Umbilical cord (tissue), 2 donors: ENCODE results near the gene RYR2. TPM values are rescaled to one million over a fixed set of nuclear protein-coding genes. Genes with fewer than 3 reads are reported as not detected.
A peak's percentile ranks its signal among the peaks of the same experiment; 100 is the strongest.

Experiments
- DNase-seq: peaks from one replicate; pipeline ENCODE4 v3.0.0-alpha.2; 2015; ENCODE audit warnings: low spot score
- total RNA-seq: library from RNA; depleted of rRNA; stranded (reverse); fragments of >200 nt; gene quantifications from one replicate; pipeline ENCODE4 v1.2.3, GENCODE V29; 2014; ENCODE audit warnings: low replicate concordance; ENCODE audit not compliant: insufficient read depth

RYR2 gene
- total RNA-seq, 1 donor from 2014 or later: 24.8 TPM

DNA sequence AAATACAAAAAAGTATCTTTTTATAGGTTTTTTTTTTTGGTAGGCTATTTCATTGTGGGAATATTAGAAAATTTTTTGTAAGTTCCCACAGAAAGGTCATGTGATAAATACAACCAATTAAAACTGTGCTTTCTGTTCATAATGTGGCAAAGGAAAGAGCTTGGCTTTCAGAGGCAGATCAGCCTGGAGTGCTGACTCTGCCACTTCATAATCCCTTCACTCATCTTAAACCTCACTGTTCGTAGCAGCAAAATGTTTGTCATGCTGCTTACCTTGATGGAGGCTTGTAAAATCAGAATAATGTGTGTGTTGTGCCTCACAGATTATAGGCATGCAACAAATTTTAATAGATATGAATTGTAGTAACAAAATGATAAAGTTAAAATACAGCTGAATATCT lies 671.9 kb downstream of the RYR2 start:
- peak; percentile 17 for DNase-seq

DNA sequence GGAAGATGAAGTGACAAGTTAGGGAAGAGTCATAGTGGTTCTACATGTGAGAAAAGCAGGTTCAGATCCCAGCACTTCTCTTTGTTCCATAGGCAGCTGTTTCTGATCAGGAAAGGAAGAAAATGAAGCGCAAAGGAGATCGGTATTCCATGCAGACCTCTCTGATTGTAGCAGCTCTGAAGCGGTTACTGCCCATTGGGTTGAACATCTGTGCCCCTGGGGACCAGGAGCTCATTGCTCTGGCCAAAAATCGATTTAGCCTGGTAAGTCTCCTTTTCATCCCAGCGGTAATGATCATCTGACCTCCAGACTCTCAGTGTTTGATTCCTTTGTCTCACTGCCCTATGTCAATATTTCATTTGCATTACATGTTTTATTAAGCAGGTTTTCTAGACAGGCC lies 675.1 kb downstream of the RYR2 start:
- no peak for DNase-seq

DNA sequence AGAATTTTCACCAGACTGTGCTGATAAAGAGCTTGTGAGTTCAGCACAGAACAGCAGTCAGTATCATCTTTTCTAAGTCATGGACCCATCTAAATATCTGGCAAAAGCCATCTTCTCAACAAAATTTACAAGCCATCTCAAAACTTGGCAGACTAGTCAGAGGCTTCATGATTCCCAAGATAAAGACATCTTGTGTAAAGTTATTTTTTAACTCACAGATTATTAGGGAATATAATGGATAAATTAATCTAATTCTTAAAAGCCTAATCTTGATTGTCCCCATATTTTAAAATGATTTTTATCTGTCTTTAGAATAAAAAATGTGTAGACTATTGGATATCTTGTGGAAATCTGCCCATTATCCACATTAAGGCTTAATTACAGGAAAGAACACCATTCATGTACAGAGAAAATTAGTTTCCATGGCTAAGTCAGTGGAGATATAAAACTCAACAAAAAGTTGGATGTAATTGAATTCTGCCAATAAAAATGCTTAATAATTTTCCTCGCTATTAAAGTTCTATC lies 688.9 kb downstream of the RYR2 start:
- DNase-seq: no peak

GRCh38 chr1:237732657-237733056 lies 690.7 kb downstream of the RYR2 start:
- no peak for DNase-seq

DNA sequence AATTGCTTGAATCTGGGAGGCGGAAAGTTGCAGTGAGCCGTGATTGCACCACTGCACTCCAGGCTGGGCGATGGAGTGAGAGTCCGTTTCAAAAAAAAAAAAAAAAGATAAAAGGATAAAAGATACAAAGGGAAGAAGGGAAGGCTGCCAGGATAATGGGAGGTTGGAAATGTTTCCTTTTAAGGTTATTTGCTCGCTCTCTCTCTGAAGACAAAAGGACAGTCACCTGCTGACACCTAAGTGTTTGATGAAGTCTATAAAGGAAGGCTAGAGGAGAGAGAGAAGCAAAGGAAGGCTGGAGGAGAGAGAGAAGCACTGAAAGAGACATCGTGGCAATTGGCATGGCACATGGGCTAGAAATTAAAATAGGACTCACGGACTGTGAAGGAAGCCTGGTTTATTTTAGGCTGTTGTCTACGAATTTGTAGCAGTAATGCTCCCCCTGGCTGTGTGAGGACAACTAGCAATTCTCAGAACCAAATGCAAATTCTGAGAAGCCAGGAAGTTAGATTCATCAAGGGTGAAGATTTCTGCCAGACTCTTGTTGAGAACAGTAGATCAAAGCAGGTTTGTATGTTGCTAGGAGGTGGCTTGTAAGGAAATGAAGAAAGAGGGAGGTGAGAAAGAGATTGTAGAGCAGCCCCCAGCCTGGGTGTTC lies 694.5 kb downstream of the RYR2 start:
- DNase-seq: peak; percentile 9

- DNase-seq: no peak
Measured at GRCh38 chr1:237737448-237737847, 695.5 kb downstream of the RYR2 start.

DNA sequence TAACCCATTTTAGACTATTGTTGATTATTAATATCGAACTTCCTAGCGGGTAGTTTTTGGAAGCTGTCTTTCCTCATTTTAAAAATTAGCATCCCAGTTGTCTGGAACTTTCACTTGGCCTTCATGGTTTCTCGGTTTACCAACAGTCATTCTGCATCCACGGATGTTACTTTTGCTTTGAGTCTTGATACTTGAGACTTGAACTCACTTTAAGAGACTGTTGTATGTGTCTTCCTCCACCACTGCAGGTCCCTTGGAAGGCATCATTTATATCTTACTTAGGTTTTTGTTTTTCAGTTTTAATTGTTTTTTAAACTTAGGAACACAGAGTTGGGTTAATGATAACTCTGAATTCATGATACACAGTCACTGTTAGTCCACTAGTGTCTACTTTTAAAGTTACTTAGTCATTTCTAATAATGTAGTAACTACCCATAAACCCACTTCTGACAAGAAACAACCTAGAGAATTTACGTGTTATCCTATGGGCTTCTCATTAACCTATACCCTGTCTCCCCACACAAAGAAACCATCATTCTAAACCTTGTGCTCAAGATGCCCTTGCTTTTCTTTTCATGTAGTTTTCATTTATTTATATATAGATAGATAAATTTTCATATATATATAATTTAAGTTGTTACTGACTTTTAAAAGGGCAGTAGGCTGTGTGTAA lies 696.1 kb downstream of the RYR2 start:
- no peak for DNase-seq

- DNase-seq: no peak
Measured at GRCh38 chr1:237740846-237741245, 698.9 kb downstream of the RYR2 start.

- no peak for DNase-seq
Measured at GRCh38 chr1:237745545-237745944, 703.6 kb downstream of the RYR2 start.

GRCh38 chr1:237748171-237748960 lies 706.4 kb downstream of the RYR2 start:
- DNase-seq: no peak

DNA sequence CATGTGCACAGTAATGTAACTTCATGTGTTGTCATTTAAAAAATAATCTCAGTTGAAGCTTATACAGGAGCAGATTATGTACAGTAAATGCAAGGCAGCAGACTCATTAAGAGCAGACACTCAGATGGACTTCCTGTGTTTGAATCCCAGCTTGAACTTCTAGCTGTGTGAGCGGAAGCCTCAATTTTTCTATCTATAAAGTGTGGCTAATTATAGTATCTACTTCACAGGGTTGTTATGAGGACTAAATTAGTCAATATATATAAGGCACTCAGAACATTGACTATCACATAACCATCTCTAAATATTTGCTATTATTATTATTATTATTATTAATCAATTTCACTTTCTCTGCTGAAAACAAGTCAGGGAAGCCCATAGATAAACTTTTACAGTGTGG lies 707.1 kb downstream of the RYR2 start:
- DNase-seq: no peak

GRCh38 chr1:237751090-237751489 lies 709.1 kb downstream of the RYR2 start:
- DNase-seq: no peak

- DNase-seq: no peak
Measured at GRCh38 chr1:237754627-237755026, 712.6 kb downstream of the RYR2 start.

DNA sequence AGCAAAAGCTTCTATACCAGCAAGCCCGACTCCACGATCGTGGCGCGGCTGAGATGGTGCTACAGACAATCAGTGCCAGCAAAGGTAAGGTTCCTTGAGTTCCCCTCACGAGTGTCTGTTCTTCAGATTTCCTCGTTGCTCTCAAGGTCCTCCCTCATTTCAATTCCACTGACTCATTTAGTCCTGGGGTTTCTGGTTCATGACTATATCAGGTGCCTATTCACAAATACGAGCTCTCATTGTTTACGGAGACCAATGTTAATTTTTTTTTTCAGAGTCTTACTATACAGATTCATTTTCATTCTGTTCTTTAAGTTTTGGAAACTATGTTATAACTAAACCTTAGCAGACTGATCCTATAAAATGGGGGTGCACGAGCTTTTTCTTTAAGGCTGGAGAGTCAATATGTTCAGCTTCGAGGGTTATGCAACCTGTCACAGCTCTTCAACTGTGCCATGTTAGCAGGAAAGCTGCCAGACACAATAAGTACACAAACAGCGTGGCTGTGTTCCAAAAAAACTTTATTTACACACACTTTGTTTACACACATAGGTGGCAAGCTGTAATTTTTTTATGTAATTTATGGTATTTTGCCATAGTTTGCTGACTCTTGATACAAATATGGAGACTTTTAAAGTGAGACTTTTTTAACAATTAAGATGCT lies 714.5 kb downstream of the RYR2 start:
- no peak for DNase-seq

DNA sequence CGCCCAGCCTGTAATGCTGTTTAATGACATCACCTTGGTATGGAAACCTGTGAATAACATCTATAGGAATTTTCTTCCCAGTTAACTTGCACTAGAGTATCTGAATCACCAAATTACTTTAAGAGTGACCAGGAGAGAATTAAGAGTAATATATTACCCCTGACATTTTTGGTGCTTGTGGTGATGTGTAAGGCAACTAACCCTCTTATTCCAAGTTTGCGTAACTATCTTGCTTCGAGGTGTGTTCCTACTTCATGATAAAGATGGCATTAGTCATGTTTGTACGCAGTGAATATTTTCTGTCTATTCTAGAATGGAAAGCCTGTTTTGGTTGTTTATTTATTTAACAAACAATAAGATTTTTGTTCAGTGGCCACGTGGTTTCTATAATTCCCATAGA lies 717.4 kb downstream of the RYR2 start:
- no peak for DNase-seq

DNA sequence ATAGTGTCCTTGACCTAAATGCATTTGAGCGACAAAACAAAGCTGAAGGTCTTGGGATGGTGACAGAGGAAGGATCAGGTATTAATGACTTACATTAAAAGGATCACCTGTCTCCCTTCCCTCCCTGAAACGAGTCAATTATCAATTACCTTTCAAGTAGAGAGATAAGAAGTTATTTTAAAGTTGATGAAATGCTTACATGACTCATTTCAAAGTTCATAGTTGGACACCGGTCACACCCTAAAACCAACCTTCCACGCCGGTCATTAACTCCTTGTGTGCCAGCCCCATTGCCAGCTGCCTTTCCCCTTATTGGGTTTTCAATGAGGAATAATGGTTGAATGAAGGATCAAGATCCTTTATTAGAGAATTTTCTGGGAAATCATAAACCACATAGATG lies 719.0 kb downstream of the RYR2 start:
- no peak for DNase-seq

- no peak for DNase-seq
Measured at GRCh38 chr1:237763137-237763536, 721.2 kb downstream of the RYR2 start.

DNA sequence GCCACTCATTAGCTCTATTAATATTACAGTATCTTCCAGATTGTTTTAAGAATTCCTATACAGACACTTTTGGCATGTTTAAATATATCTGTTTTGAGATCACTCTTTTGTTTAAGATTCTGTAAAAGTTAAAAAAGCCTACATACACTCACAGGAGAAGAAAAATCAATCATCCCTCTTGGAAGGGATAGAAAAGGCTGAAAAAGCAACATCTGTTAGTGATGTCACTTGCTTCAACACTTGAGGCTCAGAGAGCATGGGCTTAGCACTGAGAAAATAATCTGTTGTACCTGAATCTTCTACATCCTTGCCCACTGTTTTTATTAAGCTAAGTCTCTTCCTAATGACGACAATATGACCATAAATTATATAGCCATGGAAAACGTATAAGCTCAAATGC lies 721.8 kb downstream of the RYR2 start:
- no peak for DNase-seq

GRCh38 chr1:237769916-237770315 lies 727.9 kb downstream of the RYR2 start:
- no peak for DNase-seq

DNA sequence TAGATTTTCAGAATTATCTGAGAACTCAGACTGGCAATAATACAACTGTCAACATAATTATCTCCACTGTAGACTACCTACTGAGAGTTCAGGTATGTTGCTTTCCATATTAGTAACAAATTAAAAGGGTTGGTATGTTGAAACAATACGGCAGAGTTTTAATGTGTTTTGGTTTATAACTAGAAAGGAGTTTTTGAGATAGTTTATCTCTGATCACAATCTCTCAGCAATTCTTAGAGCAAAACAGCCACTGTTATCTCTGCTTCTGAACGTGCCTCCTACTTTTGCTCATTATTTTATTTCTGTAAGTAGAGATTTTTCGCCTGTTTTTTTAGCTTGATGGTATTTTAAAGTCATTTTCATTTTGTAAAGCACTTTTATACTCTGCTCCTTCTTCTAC lies 730.0 kb downstream of the RYR2 start:
- no peak for DNase-seq

DNA sequence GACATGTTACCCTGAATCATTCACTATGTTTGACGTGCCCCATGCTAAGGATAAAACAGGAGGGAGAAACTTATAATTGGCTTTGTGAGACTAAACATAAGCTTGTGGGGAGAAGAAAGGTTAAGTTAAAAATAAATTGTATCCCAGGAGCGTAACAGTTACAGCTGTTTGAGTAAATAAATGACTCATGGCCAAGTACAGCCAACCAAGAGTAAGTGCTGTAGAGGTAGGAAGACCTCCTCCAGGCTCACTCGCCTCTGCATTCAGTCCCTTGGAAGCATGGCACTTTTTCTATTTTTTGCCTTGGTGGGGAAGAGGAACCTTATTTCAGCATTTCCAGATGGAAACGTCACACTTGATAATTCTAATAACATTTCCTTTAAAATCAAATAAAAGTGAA lies 732.3 kb downstream of the RYR2 start:
- no peak for DNase-seq

DNA sequence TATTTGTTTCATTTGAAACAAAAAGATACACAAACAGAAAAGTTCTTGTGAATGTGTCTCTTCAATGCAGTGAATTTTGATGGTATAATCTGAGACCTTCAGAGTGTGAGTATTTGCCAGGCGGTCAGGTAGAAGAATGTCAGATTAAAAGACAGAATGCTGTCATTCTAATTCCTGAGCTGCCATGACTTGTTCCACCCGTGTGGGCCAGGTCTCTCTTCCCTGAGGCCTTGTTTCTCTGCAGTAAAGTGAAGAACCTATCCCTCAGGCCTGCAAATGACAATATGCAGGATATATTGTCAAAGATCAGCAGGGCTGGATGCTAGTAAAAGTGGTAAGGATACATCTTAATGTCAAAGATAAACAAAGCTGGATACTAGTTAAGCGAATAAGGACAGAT lies 737.4 kb downstream of the RYR2 start:
- no peak for DNase-seq
